ENCODE measurements around the gene C1QTNF1.
"Not testable (repeated sequence)": the region's sequence is repeated elsewhere in the genome, so short reads cannot be mapped to it uniquely, and the experiment has no call there.

The C1QTNF1 gene

GRCh38 chr17:79057737-79058385, 33.9 kb downstream of the C1QTNF1 start:
- DNase-seq: no peak

GRCh38 chr17:79062691-79063090, 38.7 kb downstream of the C1QTNF1 start:
- DNase-seq: no peak

GRCh38 chr17:79064026-79064425, 40.1 kb downstream of the C1QTNF1 start:
- no peak for DNase-seq

GRCh38 chr17:79065105-79065670, 41.2 kb downstream of the C1QTNF1 start:
- peak; percentile 26 to 50 for DNase-seq

GRCh38 chr17:79066963-79067362, 43.0 kb downstream of the C1QTNF1 start:
- no peak for DNase-seq

- DNase-seq: no peak
These were observed 46.4 kb downstream of the C1QTNF1 start for GRCh38 chr17:79070266-79070880.

GRCh38 chr17:79071161-79071740, 47.3 kb downstream of the C1QTNF1 start:
- no peak for DNase-seq

- DNase-seq: no peak
These were observed 48.6 kb downstream of the C1QTNF1 start for GRCh38 chr17:79072544-79072943.

GRCh38 chr17:79073016-79073705, 49.2 kb downstream of the C1QTNF1 start:
- DNase-seq: no peak

- no peak for DNase-seq
These were observed 49.7 kb downstream of the C1QTNF1 start for GRCh38 chr17:79073706-79074088.

- DNase-seq: not testable (repeated sequence)
These were observed 50.2 kb downstream of the C1QTNF1 start for GRCh38 chr17:79074121-79074648.

- peak; percentile 94 for DNase-seq
These were observed 50.9 kb downstream of the C1QTNF1 start, which contains the start of gene ENGASE for GRCh38 chr17:79074649-79075445. Gene ENGASE, plus strand, starts transcription at chr17:79074824. Its CDS starts 121 bp downstream, at chr17:79074945.

- DNase-seq: no peak
These were observed 51.4 kb downstream of the C1QTNF1 start for GRCh38 chr17:79075446-79075750.

GRCh38 chr17:79075861-79076406, 52.0 kb downstream of the C1QTNF1 start:
- DNase-seq: no peak

- no peak for DNase-seq
These were observed 53.6 kb downstream of the C1QTNF1 start for GRCh38 chr17:79077587-79077986.

GRCh38 chr17:79078476-79079190, 54.7 kb downstream of the C1QTNF1 start:
- no peak for DNase-seq

GRCh38 chr17:79079421-79080200, 55.6 kb downstream of the C1QTNF1 start:
- DNase-seq: no peak

- no peak for DNase-seq
These were observed 56.4 kb downstream of the C1QTNF1 start for GRCh38 chr17:79080349-79080748.

GRCh38 chr17:79080761-79081290, 56.9 kb downstream of the C1QTNF1 start:
- DNase-seq: no peak

GRCh38 chr17:79081571-79082276, 57.8 kb downstream of the C1QTNF1 start:
- DNase-seq: no peak
